A673 (cell line): Measurements from ENCODE around the gene PAPOLA. TPM values are rescaled to one million over a fixed set of nuclear protein-coding genes. Genes with fewer than 3 reads are reported as not detected.
A peak's percentile ranks its signal among the peaks of the same experiment; 100 is the strongest.

Experiments used
- BruUV-seq: library from RNA; stranded (reverse); fragments of 400-500 nt; replicated peaks from 2 replicates; lab custom pipeline; 2021; lab: Mats Ljungman, UMichigan
- CTCF ChIA-PET: fragments of 300-600 bp; sonication (Branson Sonifier 250); formaldehyde crosslinking; loops from one replicate; lab custom pipeline; 2022; ENCODE audit warnings: antibody characterized with exemption; lab: Charles Lee
- POLR2A ChIA-PET: fragments of 300-600 bp; sonication (Branson Sonifier 250); formaldehyde crosslinking; loops from one replicate; lab custom pipeline; 2022; ENCODE audit warnings: antibody characterized with exemption; ENCODE audit not compliant: low non-redundant PET; lab: Charles Lee
- DNase-seq: peaks from one replicate; pipeline ENCODE4 v3.0.0-alpha.2; 2015; ENCODE audit warnings: low spot score
- H3K27ac ChIP-seq: fragments of 200-600 bp; sonication (generic); 2 replicates; pipeline ENCODE4 v1.5.1; 2016; ENCODE audit warnings: mixed run types, low read depth, mild to moderate bottlenecking, mixed read lengths, antibody characterized with exemption, low read length; ENCODE audit not compliant: poor library complexity, severe bottlenecking
- H3K27me3 ChIP-seq: fragments of 200-600 bp; sonication (generic); replicated peaks from 2 replicates; pipeline ENCODE4 v1.6.1; 2017; ENCODE audit warnings: mixed run types, low read depth, mild to moderate bottlenecking, mixed read lengths, antibody characterized with exemption, low read length; ENCODE audit not compliant: insufficient read depth, poor library complexity
- H3K36me3 ChIP-seq: fragments of 200-600 bp; sonication (generic); 2 replicates; pipeline ENCODE4 v1.6.1; 2016; ENCODE audit warnings: mixed run types, mild to moderate bottlenecking, mixed read lengths, antibody characterized with exemption, low read length; ENCODE audit not compliant: insufficient read depth, poor library complexity, severe bottlenecking
- H3K4me1 ChIP-seq: fragments of 200-600 bp; sonication (generic); 2 replicates; pipeline ENCODE4 v1.6.1; 2017; ENCODE audit warnings: mixed run types, mild to moderate bottlenecking, mixed read lengths, antibody characterized with exemption, low read length; ENCODE audit not compliant: insufficient read depth, poor library complexity, severe bottlenecking
- H3K4me3 ChIP-seq: fragments of 200-600 bp; sonication (generic); 2 replicates; pipeline ENCODE4 v1.5.1; 2016; ENCODE audit warnings: low read depth, mixed run types, mild to moderate bottlenecking, mixed read lengths, low read length; ENCODE audit not compliant: poor library complexity, severe bottlenecking
- H3K9me3 ChIP-seq: fragments of 200-600 bp; sonication (generic); 2 replicates; pipeline ENCODE4 v1.6.1; 2016; ENCODE audit warnings: mixed run types, low read depth, mild to moderate bottlenecking, mixed read lengths, antibody characterized with exemption, low read length; ENCODE audit not compliant: poor library complexity, severe bottlenecking
- EZH2 ChIP-seq: fragments of 200-600 bp; sonication (generic); IDR thresholded peaks from 2 replicates; pipeline ENCODE4 v1.6.1; 2017; ENCODE audit warnings: borderline replicate concordance, low read depth, mild to moderate bottlenecking, mixed read lengths, antibody characterized with exemption, low read length; ENCODE audit not compliant: poor library complexity, severe bottlenecking
- intact Hi-C: fragments of 100-400 bp; cut with micrococcal nuclease; formaldehyde crosslinking; loops from one replicate; pipeline ENCODE4 v1.10.0; 2022; ENCODE audit not compliant: unreplicated experiment
- total RNA-seq: library from RNA; stranded (reverse); gene quantifications from 2 replicates; pipeline ENCODE4 v1.2.3, GENCODE V29; 2021
- TF ChIP-seq, protein P1 (sequence below): fragments of 300-800, 200-600 bp; sonication (generic); conservative IDR thresholded peaks from 2 replicates; pipeline ENCODE4 v1.5.1; 2017; ENCODE audit warnings: low read depth, mild to moderate bottlenecking, antibody characterized with exemption, low read length, moderate library complexity, mixed read lengths

Gene PAPOLA
- total RNA-seq, 1 experiment from 2014 or later = 337 TPM

DNA sequence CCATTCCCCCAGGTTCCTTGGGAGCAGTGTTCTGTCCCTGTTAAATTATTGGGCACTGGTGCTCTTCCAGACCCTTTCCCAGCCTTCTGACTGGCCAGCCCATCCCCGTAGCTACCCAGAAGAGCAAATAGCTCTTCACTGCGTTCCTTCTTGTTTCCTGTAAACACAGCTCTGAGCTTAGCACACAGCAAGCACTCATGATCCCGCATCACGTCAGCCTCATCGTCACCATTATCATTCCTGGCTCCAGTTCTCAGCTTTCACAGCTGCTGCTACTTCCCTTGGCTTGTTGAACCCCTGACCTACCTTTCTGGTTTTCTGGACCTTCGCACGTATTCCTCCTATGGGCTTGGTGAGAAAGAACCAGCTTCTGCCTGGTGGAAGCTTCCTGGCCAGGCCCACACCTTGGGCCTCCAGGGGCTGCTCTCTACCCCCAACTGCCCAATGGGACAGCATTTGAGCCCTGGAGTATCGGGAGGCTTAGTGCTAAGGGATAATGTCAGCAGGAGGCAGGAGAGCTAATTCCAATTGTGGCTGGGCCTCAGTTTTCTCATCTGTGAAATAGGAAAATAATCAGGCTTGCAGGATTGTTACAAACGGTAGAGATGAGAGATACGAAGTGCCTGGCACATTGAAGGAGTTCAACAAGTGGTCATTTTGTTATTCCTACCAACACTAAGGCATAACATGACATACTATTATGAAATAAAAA, 22.6 kb upstream of the PAPOLA start:
- ChIA-PET CTCF (no interaction called here), POLR2A (no interaction called here)
- Histone ChIP-seq H3K36me3 (peaks cover 18% of the 10 kb centered on the region), H3K4me3 (peak overlapping the region; percentile 54), H3K4me1 (peaks cover 19% of the 10 kb centered on the region), H3K27me3 (no peaks in the 10 kb centered on the region), H3K27ac (peak overlapping the region; percentile 74), H3K9me3 (no peaks in the 10 kb centered on the region)
- intact Hi-C loops = loop anchor here (2.0 to 5.0 kb wide), 2 partner anchors 23 to 738 kb away; partner anchors contain the start of gene PAPOLA
- TF ChIP-seq, protein P1, sequence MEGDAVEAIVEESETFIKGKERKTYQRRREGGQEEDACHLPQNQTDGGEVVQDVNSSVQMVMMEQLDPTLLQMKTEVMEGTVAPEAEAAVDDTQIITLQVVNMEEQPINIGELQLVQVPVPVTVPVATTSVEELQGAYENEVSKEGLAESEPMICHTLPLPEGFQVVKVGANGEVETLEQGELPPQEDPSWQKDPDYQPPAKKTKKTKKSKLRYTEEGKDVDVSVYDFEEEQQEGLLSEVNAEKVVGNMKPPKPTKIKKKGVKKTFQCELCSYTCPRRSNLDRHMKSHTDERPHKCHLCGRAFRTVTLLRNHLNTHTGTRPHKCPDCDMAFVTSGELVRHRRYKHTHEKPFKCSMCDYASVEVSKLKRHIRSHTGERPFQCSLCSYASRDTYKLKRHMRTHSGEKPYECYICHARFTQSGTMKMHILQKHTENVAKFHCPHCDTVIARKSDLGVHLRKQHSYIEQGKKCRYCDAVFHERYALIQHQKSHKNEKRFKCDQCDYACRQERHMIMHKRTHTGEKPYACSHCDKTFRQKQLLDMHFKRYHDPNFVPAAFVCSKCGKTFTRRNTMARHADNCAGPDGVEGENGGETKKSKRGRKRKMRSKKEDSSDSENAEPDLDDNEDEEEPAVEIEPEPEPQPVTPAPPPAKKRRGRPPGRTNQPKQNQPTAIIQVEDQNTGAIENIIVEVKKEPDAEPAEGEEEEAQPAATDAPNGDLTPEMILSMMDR = no peak
- TF ChIP-seq EZH2 = no peak
- DNase-seq = peak; percentile 50
- BruUV-seq = no TSS peak

DNA sequence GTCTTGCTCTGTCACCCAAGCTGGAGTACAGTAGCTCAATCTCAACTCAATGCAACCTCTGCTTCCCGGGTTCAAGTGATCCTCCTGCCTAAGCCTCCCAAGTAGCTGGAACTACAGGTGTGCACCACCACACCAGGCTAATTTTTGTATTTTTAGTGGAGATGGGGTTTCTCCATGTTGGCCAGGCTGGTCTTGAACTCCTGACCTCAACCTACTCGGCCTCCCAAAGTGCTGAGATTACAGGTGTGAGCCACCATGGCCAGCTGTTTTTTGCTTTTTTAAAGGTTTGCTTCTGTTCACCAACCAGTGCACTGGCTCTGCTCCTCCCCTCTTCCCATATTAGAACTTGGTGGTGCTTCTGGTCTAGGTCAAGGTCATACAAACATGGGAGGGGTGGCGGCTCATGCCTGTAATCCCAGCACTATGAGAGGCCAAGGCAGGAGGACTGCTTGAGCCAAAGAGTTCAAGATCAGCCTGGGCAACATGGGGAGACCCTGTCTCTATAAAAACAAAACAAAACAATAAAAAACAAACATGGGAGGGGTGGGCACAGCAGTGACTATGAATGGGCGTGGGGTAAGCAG, 20.4 kb upstream of the PAPOLA start:
- no TSS peak for BruUV-seq
- Histone ChIP-seq H3K27me3 (no peaks in the 10 kb centered on the region), H3K4me1 (peaks cover 19% of the 10 kb centered on the region), H3K9me3 (no peaks in the 10 kb centered on the region), H3K27ac (no peak overlapping the region), H3K4me3 (no peak overlapping the region), H3K36me3 (peaks cover 39% of the 10 kb centered on the region)
- TF ChIP-seq, protein P1 = no peak
- no peak for TF ChIP-seq EZH2
- ChIA-PET CTCF (interaction anchor here (0.6 kb wide), 2 partner anchors 9 to 380 kb away, joined by 5 to 7 read pairs; no protein-coding TSS in a partner anchor), POLR2A (no interaction called here)
- intact Hi-C loops = no loop called here
- DNase-seq = no peak

- BruUV-seq = no TSS peak
- CTCF ChIA-PET = no interaction called here
These were observed 19.2 kb upstream of the PAPOLA start for GRCh38 chr14:96482986-96483385.

More at GRCh38 chr14:96482986-96483385, 19.2 kb upstream of the PAPOLA start:
- intact Hi-C loops = no loop called here
- Histone ChIP-seq H3K27ac (peak overlapping the region; percentile 25), H3K4me3 (no peak overlapping the region), H3K9me3 (no peaks in the 10 kb centered on the region), H3K27me3 (no peaks in the 10 kb centered on the region), H3K4me1 (peaks cover 11% of the 10 kb centered on the region), H3K36me3 (peaks cover 44% of the 10 kb centered on the region)
- POLR2A ChIA-PET = no interaction called here
- DNase-seq = no peak
- TF ChIP-seq, protein P1 = no peak
